NB4 (cell line): ENCODE measurements around the gene FRMD4B.

Experiments used
- POLR2A ChIP-seq: IDR thresholded peaks from 2 replicates; pipeline ENCODE4 v1.6.1; 2011; ENCODE audit warnings: mild to moderate bottlenecking; ENCODE audit not compliant: insufficient read length; ENCODE audit errors: extremely low read depth
- TF ChIP-seq, protein P1 (sequence below): IDR thresholded peaks from one replicate; pipeline ENCODE4 v1.5.1; 2012; ENCODE audit warnings: low read depth, low read length

DNA sequence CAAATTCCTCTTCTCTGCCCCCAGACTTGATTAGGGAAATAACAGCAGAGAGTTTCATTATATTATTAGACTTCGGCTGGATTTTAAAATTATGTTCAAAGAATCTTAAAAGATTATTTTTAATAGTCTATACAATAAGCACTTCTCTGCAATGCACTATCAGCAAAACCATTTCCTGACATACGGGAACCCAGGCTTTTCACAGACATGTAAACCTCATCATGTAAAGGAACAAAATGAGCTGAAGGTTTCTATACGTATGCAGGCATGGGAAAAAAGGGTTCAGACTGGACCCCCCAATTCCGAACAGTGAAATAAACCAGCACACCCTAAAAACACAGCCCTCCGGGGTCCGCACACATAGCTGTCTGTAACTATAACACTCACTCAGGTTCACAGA, 185.9 kb downstream of the FRMD4B start:
- TF ChIP-seq, protein P1, sequence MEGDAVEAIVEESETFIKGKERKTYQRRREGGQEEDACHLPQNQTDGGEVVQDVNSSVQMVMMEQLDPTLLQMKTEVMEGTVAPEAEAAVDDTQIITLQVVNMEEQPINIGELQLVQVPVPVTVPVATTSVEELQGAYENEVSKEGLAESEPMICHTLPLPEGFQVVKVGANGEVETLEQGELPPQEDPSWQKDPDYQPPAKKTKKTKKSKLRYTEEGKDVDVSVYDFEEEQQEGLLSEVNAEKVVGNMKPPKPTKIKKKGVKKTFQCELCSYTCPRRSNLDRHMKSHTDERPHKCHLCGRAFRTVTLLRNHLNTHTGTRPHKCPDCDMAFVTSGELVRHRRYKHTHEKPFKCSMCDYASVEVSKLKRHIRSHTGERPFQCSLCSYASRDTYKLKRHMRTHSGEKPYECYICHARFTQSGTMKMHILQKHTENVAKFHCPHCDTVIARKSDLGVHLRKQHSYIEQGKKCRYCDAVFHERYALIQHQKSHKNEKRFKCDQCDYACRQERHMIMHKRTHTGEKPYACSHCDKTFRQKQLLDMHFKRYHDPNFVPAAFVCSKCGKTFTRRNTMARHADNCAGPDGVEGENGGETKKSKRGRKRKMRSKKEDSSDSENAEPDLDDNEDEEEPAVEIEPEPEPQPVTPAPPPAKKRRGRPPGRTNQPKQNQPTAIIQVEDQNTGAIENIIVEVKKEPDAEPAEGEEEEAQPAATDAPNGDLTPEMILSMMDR: no peak
- no peak for TF ChIP-seq POLR2A
